Astrocyte of the cerebellum (primary cell): ENCODE measurements around the gene PCDH1.
"Not testable (repeated sequence)": the region's sequence is repeated elsewhere in the genome, so short reads cannot be mapped to it uniquely, and the experiment has no call there.

Experiments used
- DNase-seq: peaks from one replicate; pipeline ENCODE4 v3.0.0-alpha.2; 2011; ENCODE audit warnings: low read depth
- H3K4me3 ChIP-seq: 2 replicates; pipeline ENCODE4 v1.5.1; 2011; ENCODE audit warnings: mild to moderate bottlenecking, low read depth, low read length, moderate library complexity
- CTCF ChIP-seq: IDR thresholded peaks from 2 replicates; pipeline ENCODE4 v1.5.1; 2012; ENCODE audit warnings: low read length, low read depth, moderate library complexity, mild to moderate bottlenecking; ENCODE audit errors: missing control alignments
- in situ Hi-C: cut with HindIII; loops from 2 replicates; pipeline ENCODE4 v1.10.0; 2017; ENCODE audit warnings: low sequenced_read_pairs

Gene PCDH1

GRCh38 chr5:141825791-141826560 lies 52.2 kb downstream of the PCDH1 start:
- no peak overlapping the region for H3K4me3 ChIP-seq
- no peak for TF ChIP-seq CTCF
- in situ Hi-C loops = no loop called here
- no peak for DNase-seq

DNA sequence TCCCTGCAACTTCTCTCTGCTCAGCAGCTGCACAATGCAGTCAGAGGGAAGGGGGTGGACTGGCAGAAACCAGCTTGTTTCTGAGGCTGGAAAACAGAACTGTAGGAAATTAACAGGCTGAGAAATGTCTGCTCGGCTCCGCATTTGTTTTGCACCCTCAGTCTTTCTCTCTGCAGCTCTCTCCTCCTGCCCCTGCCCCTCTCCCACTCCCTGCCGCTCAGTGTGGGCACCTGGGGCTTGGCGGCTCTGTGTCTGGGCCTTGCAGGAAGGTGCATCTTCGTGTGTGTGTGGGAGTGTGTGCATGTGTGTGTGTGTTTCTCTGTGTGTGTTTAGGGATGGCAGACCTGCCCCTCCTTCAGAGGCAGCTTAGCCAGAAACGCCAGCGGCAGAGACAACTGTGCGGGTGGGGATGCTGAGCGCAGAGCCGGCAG lies 53.0 kb downstream of the PCDH1 start:
- no peak for TF ChIP-seq CTCF
- in situ Hi-C loops = no loop called here
- DNase-seq = no peak
- no peak overlapping the region for H3K4me3 ChIP-seq

DNA sequence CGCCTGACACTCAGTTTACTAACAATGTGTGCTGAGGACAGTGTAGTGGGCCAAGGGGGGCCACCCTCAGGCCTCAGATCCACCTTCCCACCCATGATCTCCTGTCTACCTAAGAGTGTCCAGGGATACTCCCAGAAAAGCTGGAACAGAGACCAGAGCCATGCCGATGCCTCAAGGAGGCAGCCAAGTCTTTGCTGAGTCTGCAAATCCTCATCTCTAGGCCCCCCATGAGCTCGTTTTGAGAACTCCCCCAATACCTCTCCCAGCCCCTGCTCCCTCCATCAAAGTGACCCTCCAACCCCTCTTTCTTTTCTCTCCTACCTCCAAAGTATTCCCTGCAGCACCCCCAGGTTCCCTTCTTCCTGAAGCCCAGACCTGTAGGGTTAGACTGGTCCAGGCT lies 53.5 kb downstream of the PCDH1 start:
- DNase-seq = no peak
- H3K4me3 ChIP-seq = no peak overlapping the region
- no peak for TF ChIP-seq CTCF
- in situ Hi-C loops = loop anchor here (5.0 kb wide), 1 partner anchor 88 kb away; no protein-coding TSS in a partner anchor

DNA sequence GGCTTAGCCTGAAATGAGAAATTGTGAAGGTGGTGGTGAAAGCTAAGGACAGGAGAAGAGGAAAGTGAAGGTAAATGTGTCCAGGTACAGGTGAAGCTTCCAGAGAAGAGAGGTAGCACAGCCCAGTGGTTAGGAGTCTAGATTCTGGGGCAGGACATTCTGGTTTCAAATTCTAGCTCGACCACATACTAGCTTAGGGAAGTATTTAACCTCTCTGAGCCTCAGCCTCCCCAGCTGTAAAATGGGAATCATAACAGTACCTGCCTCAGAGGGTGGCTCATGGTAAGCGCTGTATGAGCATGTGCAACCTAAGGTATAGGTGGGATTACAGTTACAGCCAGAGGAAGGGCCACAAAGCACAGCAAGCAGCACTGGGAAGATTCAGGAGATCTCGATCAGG lies 55.2 kb downstream of the PCDH1 start:
- in situ Hi-C loops = loop anchor here (5.0 kb wide), 1 partner anchor 89 kb away; no protein-coding TSS in a partner anchor
- no peak for TF ChIP-seq CTCF
- H3K4me3 ChIP-seq = no peak overlapping the region
- no peak for DNase-seq

GRCh38 chr5:141822144-141822543 lies 56.1 kb downstream of the PCDH1 start:
- no peak for TF ChIP-seq CTCF
- in situ Hi-C loops = loop anchor here (5.0 kb wide), 1 partner anchor 90 kb away; no protein-coding TSS in a partner anchor
- DNase-seq = no peak

GRCh38 chr5:141821430-141821925 lies 56.7 kb downstream of the PCDH1 start:
- no peak for TF ChIP-seq CTCF
- in situ Hi-C loops = loop anchor here (5.0 kb wide), 1 partner anchor 91 kb away; no protein-coding TSS in a partner anchor
- DNase-seq = peak; percentile 11
- no peak overlapping the region for H3K4me3 ChIP-seq

More at GRCh38 chr5:141822144-141822543, 56.1 kb downstream of the PCDH1 start:
- no peak overlapping the region for H3K4me3 ChIP-seq

- not testable (repeated sequence) for DNase-seq, H3K4me3 ChIP-seq
- in situ Hi-C loops = loop anchor here (5.0 kb wide), 1 partner anchor 92 kb away; no protein-coding TSS in a partner anchor
These were observed 57.5 kb downstream of the PCDH1 start for GRCh38 chr5:141820686-141821085.
